NCI-H1092 treated with DMSO at 0.1 percent for 48 hours (cell line): ENCODE data around the gene LRRN2.
"Not testable (repeated sequence)": the region's sequence is repeated elsewhere in the genome, so short reads cannot be mapped to it uniquely, and the experiment has no call there.

Source experiments
- DNase-seq: peaks from one replicate; lab custom pipeline; 2025; lab: John Stamatoyannopoulos, UW

Gene LRRN2

GRCh38 chr1:204629459-204629858, 56.1 kb downstream of the LRRN2 start:
- DNase-seq = not testable (repeated sequence)

- no peak for DNase-seq
Observed at GRCh38 chr1:204628868-204629267, 56.7 kb downstream of the LRRN2 start.

- DNase-seq = no peak
Observed at GRCh38 chr1:204627436-204627835, 58.1 kb downstream of the LRRN2 start.

- DNase-seq = no peak
Observed at GRCh38 chr1:204626381-204626780, 59.2 kb downstream of the LRRN2 start.

- peak; percentile 47 for DNase-seq
Observed at GRCh38 chr1:204624631-204625216, 60.8 kb downstream of the LRRN2 start.

GRCh38 chr1:204623894-204624361, 61.6 kb downstream of the LRRN2 start:
- peak; percentile 68 for DNase-seq

- DNase-seq = no peak
Observed at GRCh38 chr1:204623365-204623893, 62.1 kb downstream of the LRRN2 start.

- DNase-seq = no peak
Observed at GRCh38 chr1:204621996-204622395, 63.5 kb downstream of the LRRN2 start.

DNA sequence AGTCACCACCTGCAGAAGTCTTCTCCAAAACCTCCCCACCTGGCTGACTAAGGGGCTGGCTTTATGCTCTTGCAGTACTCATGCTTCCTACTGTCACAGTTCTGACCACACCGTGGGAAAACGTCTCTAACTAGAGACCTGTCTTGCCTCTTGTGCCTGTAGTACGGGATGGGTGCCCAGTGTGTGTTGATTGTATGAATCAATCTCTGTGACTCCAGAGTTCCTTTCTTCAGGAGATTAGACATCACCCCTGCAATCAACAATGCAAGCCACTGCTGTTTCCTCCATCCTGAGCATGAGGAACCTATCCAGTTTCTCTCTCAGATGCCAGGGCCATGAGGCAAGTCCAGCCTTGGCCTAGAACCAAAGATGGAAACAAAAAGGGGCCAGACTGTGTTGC, 64.1 kb downstream of the LRRN2 start:
- DNase-seq = no peak

GRCh38 chr1:204619721-204620120, 65.8 kb downstream of the LRRN2 start:
- DNase-seq = peak; percentile 34

DNA sequence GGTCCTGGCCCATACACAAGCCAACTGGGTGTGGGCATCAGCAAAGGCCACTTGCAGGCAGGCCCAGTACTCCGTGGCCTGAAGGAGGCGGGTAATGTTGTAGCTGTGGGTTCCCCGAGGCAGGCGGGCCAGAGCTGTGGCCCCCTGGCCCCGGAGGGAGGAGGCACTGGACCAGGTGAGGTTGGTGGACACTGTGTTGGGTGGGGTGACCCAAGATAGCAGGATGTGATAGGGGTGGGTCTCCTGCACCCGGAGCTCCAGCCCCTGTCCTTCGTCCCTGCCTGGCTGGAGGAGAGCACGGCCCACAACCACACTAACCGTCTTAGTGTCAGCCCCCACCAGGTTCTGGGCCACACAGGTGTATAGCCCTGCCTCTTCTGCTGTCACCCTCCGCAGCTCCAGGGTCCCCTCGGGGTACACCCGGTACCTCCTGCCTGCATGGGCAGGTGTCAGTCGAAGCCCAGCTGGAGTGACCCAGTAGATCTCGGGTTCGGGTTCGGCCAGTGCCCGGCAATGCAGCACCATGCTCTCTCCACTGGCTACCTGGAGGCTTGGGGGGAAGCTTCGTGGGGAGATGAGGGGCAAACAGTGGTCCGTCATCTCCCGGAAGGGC, 67.3 kb downstream of the LRRN2 start:
- DNase-seq = no peak

DNA sequence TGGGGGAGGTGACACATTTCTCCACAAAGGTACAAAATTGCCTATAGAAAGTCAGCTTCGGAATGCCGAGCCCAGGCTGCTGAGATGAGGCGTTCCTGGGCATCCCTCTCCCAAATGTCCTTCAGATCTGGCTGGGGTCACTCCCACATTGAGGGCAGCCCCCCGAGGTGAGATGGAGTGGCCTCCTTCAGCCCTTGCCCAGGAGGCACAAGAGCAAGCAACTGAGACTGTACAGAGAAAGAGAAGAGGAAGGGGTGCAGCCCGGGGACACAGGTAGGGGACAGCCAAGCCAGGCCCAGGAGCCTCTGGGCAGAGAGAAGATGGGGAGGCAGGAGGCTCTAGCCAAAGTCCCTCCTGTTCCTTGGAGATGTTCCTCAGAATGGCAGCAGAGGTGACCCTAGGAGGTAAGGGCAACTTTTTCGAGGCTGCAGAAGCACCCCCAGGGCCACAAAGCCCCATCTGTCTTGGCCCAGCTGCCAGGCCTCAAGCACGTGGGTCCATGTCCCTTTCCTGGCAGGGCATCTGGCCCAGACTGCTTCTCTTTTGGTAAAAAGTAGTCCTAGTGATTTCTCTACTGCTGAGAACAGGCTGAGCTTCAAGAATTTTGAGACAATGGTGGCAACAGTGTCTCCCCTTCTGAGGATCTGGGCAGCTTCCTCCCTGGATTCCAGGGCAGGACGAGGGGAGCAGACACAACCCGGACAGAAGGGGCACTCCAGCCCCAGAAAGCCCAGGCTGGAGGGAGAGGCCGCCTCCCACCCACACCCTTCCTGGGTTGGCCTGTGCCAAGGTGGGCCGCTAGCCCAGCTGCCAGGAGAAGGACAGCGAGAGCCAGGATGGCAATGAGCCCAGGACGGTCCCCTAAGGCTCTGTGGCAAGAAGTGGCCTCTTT, 68.0 kb downstream of the LRRN2 start:
- no peak for DNase-seq

- DNase-seq = no peak
Observed at GRCh38 chr1:204616641-204617040, 68.9 kb downstream of the LRRN2 start.

- DNase-seq = no peak
Observed at GRCh38 chr1:204615881-204616280, 69.7 kb downstream of the LRRN2 start.

GRCh38 chr1:204613636-204614035, 71.9 kb downstream of the LRRN2 start:
- DNase-seq = no peak

DNA sequence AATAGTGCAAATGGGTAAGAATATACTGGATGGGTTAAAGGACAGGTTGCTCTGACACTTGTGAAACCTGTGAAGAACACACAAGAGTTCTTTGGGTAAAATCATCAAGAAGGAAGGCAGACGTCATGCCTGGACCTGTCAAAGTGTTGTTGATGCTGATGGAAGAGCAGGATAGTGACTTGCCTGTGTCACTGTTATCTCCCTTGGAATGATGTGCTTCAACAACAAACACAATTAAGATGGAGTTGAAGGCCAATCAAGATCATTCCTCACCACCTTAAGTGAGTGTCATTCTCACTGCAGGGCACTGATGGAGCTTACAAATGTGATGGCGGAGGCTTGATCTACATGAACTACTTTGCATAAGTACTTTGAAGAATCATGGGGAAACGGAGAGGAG, 73.2 kb downstream of the LRRN2 start:
- DNase-seq = no peak

DNA sequence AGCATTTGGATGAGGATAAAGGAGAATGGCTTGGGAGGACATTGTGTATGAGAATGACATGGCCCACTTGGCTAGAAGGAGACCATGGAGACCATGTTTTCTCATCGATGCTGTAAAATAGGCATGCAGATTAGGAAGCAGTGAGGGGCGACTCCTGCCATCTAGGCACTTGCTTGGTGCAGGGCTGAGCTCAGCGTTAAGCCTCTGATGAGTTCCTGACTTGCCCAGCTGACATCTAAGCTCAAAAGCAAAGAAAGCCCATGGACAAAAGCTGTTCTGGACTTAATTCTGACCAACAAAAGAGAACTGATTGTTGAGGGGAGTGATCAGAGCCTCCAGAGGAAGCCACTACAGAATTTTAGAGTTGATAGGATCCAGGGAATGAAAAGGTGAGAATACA, 74.5 kb downstream of the LRRN2 start:
- no peak for DNase-seq

- no peak for DNase-seq
Observed at GRCh38 chr1:204607910-204608309, 77.6 kb downstream of the LRRN2 start.

DNA sequence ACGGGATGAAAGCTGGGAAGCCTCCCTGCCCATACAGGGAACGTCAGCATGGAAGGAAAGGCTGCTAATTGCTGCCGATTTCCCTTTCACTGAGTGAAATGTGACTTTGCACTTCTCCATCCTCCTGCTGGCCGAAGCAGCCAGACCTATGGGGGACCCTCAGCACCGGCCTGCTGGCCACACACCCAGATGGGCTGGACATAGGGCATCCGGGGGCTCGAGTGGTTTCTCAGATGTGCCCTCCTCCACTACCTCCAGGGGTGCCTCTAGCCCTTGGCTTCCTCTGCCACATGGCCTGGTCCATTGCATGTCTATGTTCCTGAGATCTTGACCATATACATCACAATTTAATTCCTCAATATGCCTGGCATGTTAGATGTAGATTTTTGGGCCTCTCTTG, 79.7 kb downstream of the LRRN2 start:
- no peak for DNase-seq

DNA sequence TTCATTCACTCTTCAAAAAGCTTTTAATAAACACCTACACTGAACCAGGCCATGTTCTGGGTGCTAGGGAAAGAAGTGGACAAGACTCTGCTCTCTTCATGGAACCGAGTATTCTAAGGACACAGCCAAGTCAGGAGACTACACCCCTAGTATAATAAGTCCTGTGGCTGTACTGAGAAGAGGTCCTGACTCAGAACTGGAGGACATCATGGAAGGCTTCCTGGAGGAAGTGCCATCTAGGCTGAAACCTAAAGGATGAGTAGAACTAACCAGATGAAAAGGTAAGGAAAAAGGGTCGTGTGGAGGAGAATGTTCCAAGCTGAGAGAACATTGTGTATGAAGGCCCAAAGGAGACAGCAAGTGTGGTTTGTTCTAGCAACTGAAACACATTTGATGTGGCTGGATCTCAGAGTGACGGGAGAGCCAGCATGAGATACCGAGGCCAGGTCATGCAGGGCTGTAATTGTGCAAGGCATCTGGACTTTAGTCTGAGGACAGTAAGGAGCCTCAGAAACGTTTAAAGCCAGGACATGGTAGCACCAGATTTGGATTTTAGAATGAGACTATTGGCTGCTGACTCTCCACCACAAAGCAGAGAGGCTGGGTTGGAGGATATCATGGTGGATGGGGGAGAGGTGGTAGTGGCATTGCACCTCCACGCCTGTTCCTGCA, 82.5 kb downstream of the LRRN2 start:
- DNase-seq = no peak

DNA sequence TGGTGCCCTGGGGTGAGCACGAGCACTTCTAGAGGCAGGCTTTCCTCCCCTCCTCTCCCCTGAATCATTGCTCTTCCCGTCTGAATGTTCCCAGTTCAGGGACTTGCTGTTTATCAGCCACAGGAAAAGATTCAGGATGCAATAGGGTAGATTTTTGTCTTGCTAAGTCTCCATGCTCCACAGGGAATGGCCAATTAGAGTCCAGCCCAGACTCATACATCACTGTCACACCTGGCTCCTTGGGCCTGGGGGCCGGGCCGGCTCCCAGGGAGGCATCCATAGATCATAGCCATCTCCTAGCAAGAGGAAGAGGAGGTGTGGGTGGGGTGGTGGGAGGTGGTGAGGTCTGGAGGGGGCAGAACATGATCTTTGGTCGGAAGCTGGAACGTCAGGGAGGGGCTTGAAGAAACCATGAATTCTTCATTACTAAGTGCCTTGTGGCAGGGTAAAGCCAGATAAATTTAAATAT, 83.4 kb downstream of the LRRN2 start:
- DNase-seq = no peak

DNA sequence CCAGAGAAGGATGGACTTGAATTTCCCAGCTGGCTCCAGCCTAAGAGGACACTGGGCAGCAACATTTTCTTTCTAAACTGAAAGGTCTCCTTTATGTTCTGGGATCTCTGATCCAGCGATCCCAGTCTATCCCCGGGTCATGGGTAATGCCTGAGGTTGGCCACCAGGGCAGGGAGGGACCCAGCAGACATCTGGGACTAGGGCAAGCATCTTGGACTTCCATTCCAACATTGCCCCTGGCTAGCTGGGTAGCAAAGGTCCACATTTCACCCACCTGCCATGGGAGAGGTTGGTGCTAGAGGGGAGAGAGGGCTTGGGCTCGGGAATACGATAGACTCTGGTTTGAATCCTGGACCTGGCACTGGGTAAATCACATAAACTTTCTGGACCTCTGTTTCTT, 84.6 kb downstream of the LRRN2 start:
- no peak for DNase-seq
